ENCODE measurements around the gene IL3RA. TPM values are rescaled to one million over a fixed set of nuclear protein-coding genes. Genes with fewer than 3 reads are reported as not detected.
"Not testable (repeated sequence)": the region's sequence is repeated elsewhere in the genome, so short reads cannot be mapped to it uniquely, and the experiment has no call there.

The IL3RA gene
- total RNA-seq, 2 donors from 2014 or later, result 2.4 to 3.2 TPM

GRCh38 chrX:1336948-1337779, 579 bp downstream of the IL3RA start:
- Histone ChIP-seq H3K4me3 (peak overlapping the region; percentile 35 to 45), H3K36me3 (no peaks in the 10 kb centered on the region), H3K9me3 (peaks cover 0 to 13% of the 10 kb centered on the region in 2 donors), H3K4me1 (peaks cover 0 to 7% of the 10 kb centered on the region in 2 donors), H3K27me3 (no peaks in the 10 kb centered on the region), H3K27ac (peak overlapping the region; percentile 60 to 66)
- no peak for TF ChIP-seq CTCF (IDR thresholded peaks at IDR 0.05)
- DNase-seq (ENCODE audit: low spot score), result no peak

GRCh38 chrX:1341545-1342184, 5.1 kb downstream of the IL3RA start:
- H3K4me1 ChIP-seq, result peaks cover 0 to under 1% of the 10 kb centered on the region in 2 donors
- H3K4me3 ChIP-seq, result no peak overlapping the region
- TF ChIP-seq CTCF (IDR thresholded peaks at IDR 0.05), result no peak
- no peak for DNase-seq (ENCODE audit: low spot score)
- no peaks in the 10 kb centered on the region for H3K27me3 ChIP-seq
- H3K27ac ChIP-seq, result no peak overlapping the region
- H3K9me3 ChIP-seq, result peaks cover 0 to 13% of the 10 kb centered on the region in 2 donors
- H3K36me3 ChIP-seq, result no peaks in the 10 kb centered on the region

GRCh38 chrX:1349606-1350005, 13.0 kb downstream of the IL3RA start:
- not testable (repeated sequence) for H3K36me3 ChIP-seq; DNase-seq (ENCODE audit: low spot score); H3K27ac ChIP-seq; H3K27me3 ChIP-seq; H3K4me3 ChIP-seq; H3K9me3 ChIP-seq; H3K4me1 ChIP-seq

GRCh38 chrX:1351981-1352714, 15.6 kb downstream of the IL3RA start:
- Histone ChIP-seq H3K36me3 (no peaks in the 10 kb centered on the region), H3K9me3 (no peaks in the 10 kb centered on the region), H3K27ac (no peak overlapping the region), H3K4me3 (no peak overlapping the region), H3K27me3 (no peaks in the 10 kb centered on the region), H3K4me1 (no peaks in the 10 kb centered on the region)
- no peak for TF ChIP-seq CTCF (IDR thresholded peaks at IDR 0.05)
- no peak for DNase-seq (ENCODE audit: low spot score)

- Histone ChIP-seq H3K9me3 (peaks cover 6 to 9% of the 10 kb centered on the region in 2 donors), H3K4me1 (no peaks in the 10 kb centered on the region), H3K36me3 (peaks cover 12% of the 10 kb centered on the region)
Observed at GRCh38 chrX:1354036-1355019, 17.7 kb downstream of the IL3RA start.

More at GRCh38 chrX:1354036-1355019, 17.7 kb downstream of the IL3RA start:
- Histone ChIP-seq H3K27ac (no peak overlapping the region), H3K27me3 (no peaks in the 10 kb centered on the region), H3K4me3 (no peak overlapping the region)
- no peak for DNase-seq (ENCODE audit: low spot score)
- TF ChIP-seq CTCF (IDR thresholded peaks at IDR 0.05), result no peak
